Measurements from ENCODE around the gene RBM18. TPM values are rescaled to one million over a fixed set of nuclear protein-coding genes. Genes with fewer than 3 reads are reported as not detected.

RBM18 gene
- total RNA-seq, 1 experiment from 2014 or later: 30.8 TPM

DNA sequence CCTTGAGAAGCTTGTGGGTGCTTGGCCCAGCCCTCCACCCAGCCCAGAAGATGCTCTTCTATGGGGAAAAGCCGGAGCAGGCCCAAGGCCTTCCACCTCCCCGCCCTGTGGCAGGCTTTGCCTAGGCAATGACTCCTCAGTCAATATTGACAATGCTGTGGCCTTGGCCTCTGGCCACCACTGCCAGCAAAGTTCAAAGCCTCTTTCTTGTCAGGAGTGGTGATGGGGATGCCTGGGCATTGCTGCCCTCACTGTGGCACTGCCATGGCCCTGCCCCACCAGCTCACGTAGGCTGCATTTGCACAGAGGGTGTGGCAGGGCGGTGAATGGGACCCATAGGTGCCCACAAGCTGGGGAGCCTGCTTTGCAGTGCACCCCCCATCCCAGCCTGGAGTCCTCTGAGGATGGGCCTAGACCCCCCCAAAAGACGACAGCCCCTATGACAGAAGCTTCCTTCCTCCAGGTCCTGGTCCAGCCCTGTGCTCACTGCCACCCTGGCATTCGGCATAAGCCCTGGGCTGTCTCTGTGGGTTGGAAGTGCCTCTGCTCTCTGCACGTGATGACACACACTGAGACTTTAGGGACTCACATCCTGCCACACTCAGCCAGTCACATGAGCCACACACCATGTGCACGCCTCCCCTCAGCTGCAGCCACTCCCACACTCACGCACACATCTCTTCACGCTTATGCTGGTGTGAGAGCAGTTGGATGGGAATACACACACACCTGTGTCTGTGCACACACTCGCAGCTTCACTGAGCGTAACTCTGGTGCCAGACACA, 73.9 kb downstream of the RBM18 start:
- peaks cover 8% of the 10 kb centered on the region for H3K27me3 ChIP-seq (replicated peaks; ENCODE audit: insufficient read depth, low read depth, low read length, poor library complexity)
- ChIA-PET POLR2A (ENCODE audit: low non-redundant PET) (no interaction called here), CTCF (no interaction called here)
- no peaks in the 10 kb centered on the region for H3K36me3 ChIP-seq (ENCODE audit: insufficient read depth, low read length, poor library complexity, severe bottlenecking)
- H3K9me3 ChIP-seq (ENCODE audit: low read depth, low read length, poor library complexity, severe bottlenecking): no peaks in the 10 kb centered on the region
- no peak overlapping the region for H3K4me3 ChIP-seq (ENCODE audit: low read depth, low read length, poor library complexity, severe bottlenecking)
- TF ChIP-seq EZH2 (IDR thresholded peaks at IDR 0.05; ENCODE audit: borderline replicate concordance, low read depth, low read length, poor library complexity, severe bottlenecking): no peak
- TF ChIP-seq, protein P1, sequence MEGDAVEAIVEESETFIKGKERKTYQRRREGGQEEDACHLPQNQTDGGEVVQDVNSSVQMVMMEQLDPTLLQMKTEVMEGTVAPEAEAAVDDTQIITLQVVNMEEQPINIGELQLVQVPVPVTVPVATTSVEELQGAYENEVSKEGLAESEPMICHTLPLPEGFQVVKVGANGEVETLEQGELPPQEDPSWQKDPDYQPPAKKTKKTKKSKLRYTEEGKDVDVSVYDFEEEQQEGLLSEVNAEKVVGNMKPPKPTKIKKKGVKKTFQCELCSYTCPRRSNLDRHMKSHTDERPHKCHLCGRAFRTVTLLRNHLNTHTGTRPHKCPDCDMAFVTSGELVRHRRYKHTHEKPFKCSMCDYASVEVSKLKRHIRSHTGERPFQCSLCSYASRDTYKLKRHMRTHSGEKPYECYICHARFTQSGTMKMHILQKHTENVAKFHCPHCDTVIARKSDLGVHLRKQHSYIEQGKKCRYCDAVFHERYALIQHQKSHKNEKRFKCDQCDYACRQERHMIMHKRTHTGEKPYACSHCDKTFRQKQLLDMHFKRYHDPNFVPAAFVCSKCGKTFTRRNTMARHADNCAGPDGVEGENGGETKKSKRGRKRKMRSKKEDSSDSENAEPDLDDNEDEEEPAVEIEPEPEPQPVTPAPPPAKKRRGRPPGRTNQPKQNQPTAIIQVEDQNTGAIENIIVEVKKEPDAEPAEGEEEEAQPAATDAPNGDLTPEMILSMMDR (conservative IDR thresholded peaks at IDR 0.05; ENCODE audit: low read depth, low read length): no peak
- H3K27ac ChIP-seq (ENCODE audit: low read depth, low read length, poor library complexity, severe bottlenecking): no peak overlapping the region
- intact Hi-C loops (cut with micrococcal nuclease; ENCODE audit: unreplicated experiment): no loop called here
- no peaks in the 10 kb centered on the region for H3K4me1 ChIP-seq (ENCODE audit: insufficient read depth, low read length, poor library complexity, severe bottlenecking)
- no TSS peak for BruUV-seq (replicated peaks)
- DNase-seq (ENCODE audit: low spot score): no peak

DNA sequence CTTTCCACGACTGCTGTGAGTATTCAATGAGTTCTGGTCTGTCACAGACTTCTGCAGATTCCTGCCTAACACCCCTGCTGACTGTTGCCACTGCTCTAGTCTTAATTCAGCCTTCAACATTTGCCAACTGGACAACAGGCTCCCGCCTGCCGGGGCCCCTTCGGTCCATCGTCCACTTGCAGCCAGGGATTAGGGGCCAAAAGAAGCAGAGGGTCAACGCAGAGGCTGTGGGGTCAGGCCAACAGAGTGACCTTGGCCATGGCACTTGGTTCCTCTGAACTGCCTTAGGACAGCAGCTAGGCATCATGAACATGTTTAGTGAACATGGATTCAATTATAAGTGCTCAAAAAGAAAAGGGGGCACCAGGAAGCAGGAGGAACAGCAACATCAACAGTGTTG, 76.3 kb downstream of the RBM18 start:
- no peaks in the 10 kb centered on the region for H3K36me3 ChIP-seq (ENCODE audit: insufficient read depth, low read length, poor library complexity, severe bottlenecking)
- H3K27me3 ChIP-seq (replicated peaks; ENCODE audit: insufficient read depth, low read depth, low read length, poor library complexity): peaks cover 11% of the 10 kb centered on the region
- intact Hi-C loops (cut with micrococcal nuclease; ENCODE audit: unreplicated experiment): no loop called here
- TF ChIP-seq EZH2 (IDR thresholded peaks at IDR 0.05; ENCODE audit: borderline replicate concordance, low read depth, low read length, poor library complexity, severe bottlenecking): no peak
- TF ChIP-seq, protein P1 (conservative IDR thresholded peaks at IDR 0.05; ENCODE audit: low read depth, low read length): no peak
- H3K4me3 ChIP-seq (ENCODE audit: low read depth, low read length, poor library complexity, severe bottlenecking): no peak overlapping the region
- CTCF ChIA-PET: no interaction called here
- DNase-seq (ENCODE audit: low spot score): no peak
- H3K4me1 ChIP-seq (ENCODE audit: insufficient read depth, low read length, poor library complexity, severe bottlenecking): no peaks in the 10 kb centered on the region
- BruUV-seq (replicated peaks): no TSS peak
- no peak overlapping the region for H3K27ac ChIP-seq (ENCODE audit: low read depth, low read length, poor library complexity, severe bottlenecking)
- H3K9me3 ChIP-seq (ENCODE audit: low read depth, low read length, poor library complexity, severe bottlenecking): no peaks in the 10 kb centered on the region
- POLR2A ChIA-PET (ENCODE audit: low non-redundant PET): no interaction called here

Other genes starting within 250 kb of the RBM18 start
- 3.0 and 5.4 TPM in 2 replicates for gene TTLL11, start 171.5 kb downstream of the RBM18 start, total RNA-seq (2021)
- 105 and 107 TPM in 2 replicates for gene NDUFA8, start 105.1 kb downstream of the RBM18 start, total RNA-seq (2021)
- gene MORN5, start 104.9 kb downstream of the RBM18 start, total RNA-seq (2021): not detected in 2 replicates
- gene LHX6, start 35.9 kb downstream of the RBM18 start, total RNA-seq (2021): not detected in 2 replicates
- gene MRRF, start within 50 bp of the RBM18 start, total RNA-seq (2021): 35.0 and 44.9 TPM in 2 replicates
- not detected in 2 replicates for gene PTGS1, start 106.2 kb upstream of the RBM18 start, total RNA-seq (2021)
- gene OR1J1, start 213.1 kb upstream of the RBM18 start, total RNA-seq (2021): not detected in 2 replicates
- gene OR1J2, start 246.0 kb upstream of the RBM18 start, total RNA-seq (2021): not detected in 2 replicates